LNCAP (cell line): ENCODE data around the gene ATP13A2.

Experiments used
- CTCF ChIP-seq: fragments of 450-650 bp; IDR thresholded peaks from 2 replicates; pipeline ENCODE4 v1.5.1; 2017; ENCODE audit warnings: mild to moderate bottlenecking

The ATP13A2 gene

GRCh38 chr1:17008208-17008855 is 3.4 kb downstream of the ATP13A2 start:
- TF ChIP-seq CTCF = no peak

- TF ChIP-seq CTCF = no peak
These were observed 4.6 kb downstream of the ATP13A2 start for GRCh38 chr1:17007121-17007520.

- no peak for TF ChIP-seq CTCF
These were observed 6.4 kb downstream of the ATP13A2 start for GRCh38 chr1:17005365-17005740.

- TF ChIP-seq CTCF = no peak
These were observed 7.0 kb downstream of the ATP13A2 start for GRCh38 chr1:17004466-17005364.

- TF ChIP-seq CTCF = no peak
These were observed 9.2 kb downstream of the ATP13A2 start for GRCh38 chr1:17002524-17002902.

- TF ChIP-seq CTCF = no peak
These were observed 9.8 kb downstream of the ATP13A2 start for GRCh38 chr1:17001760-17002523.

GRCh38 chr1:16999863-17000262 is 11.9 kb downstream of the ATP13A2 start:
- no peak for TF ChIP-seq CTCF
